Liver (tissue), 9 donors: ENCODE data around the gene WDR1. TPM values are rescaled to one million over a fixed set of nuclear protein-coding genes. Genes with fewer than 3 reads are reported as not detected.

Experiments used
- DNase-seq: peaks from one replicate; pipeline ENCODE4 v3.0.0-alpha.2; 2017; ENCODE audit warnings: low spot score
- H3K27ac ChIP-seq, 2 donors: one replicate each; pipeline ENCODE4 v1.7.0; 2013; ENCODE audit warnings: inconsistent platforms in 2 of 2, low read length in 2 of 2, control low read depth in 1 of 2, low read depth in 1 of 2, mild to moderate bottlenecking in 1 of 2
- H3K27me3 ChIP-seq, 4 donors: one replicate each; pipeline versions ENCODE4 v1.6.1 to v1.7.0; 2013; ENCODE audit warnings: low read length in 3 of 4, inconsistent platforms in 1 of 4, mild to moderate bottlenecking in 1 of 4, moderate library complexity in 1 of 4; ENCODE audit not compliant: control insufficient read depth in 4 of 4, insufficient read depth in 4 of 4
- H3K36me3 ChIP-seq, 4 donors: one replicate each; pipeline versions ENCODE4 v1.6.1 to v1.7.0; 2013; ENCODE audit warnings: low read length in 3 of 4, mild to moderate bottlenecking in 3 of 4, low read depth in 1 of 4, moderate library complexity in 1 of 4; ENCODE audit not compliant: control insufficient read depth in 4 of 4, insufficient read depth in 3 of 4
- H3K4me1 ChIP-seq, 4 donors: one replicate each; pipeline versions ENCODE4 v1.6.1 to v1.7.0; 2013; ENCODE audit warnings: low read length in 3 of 4, mild to moderate bottlenecking in 3 of 4, moderate library complexity in 1 of 4; ENCODE audit not compliant: control insufficient read depth in 4 of 4, insufficient read depth in 4 of 4
- H3K4me3 ChIP-seq, 3 donors: one replicate each; pipeline versions ENCODE4 v1.6.1 to v1.7.0; 2013; ENCODE audit warnings: low read length in 3 of 3, control low read depth in 1 of 3, low read depth in 1 of 3, mild to moderate bottlenecking in 1 of 3
- H3K9ac ChIP-seq, 2 donors: one replicate each; pipeline ENCODE4 v1.7.0; 2013; ENCODE audit warnings: low read length in 2 of 2, mild to moderate bottlenecking in 2 of 2, moderate library complexity in 2 of 2, control low read depth in 1 of 2, low read depth in 1 of 2
- H3K9me3 ChIP-seq, 4 donors: one replicate each; pipeline versions ENCODE4 v1.6.1 to v1.7.0; 2013; ENCODE audit warnings: low read length in 3 of 4; ENCODE audit not compliant: control insufficient read depth in 4 of 4
- ATF3 ChIP-seq: IDR thresholded peaks from 2 replicates; pipeline ENCODE4 v1.6.1; 2016; ENCODE audit warnings: antibody characterized with exemption
- FOXA1 ChIP-seq: IDR thresholded peaks from 2 replicates; pipeline ENCODE4 v1.6.1; 2016; ENCODE audit warnings: antibody characterized with exemption
- FOXA2 ChIP-seq: IDR thresholded peaks from 2 replicates; pipeline ENCODE4 v1.6.1; 2016; ENCODE audit warnings: antibody characterized with exemption
- GABPA ChIP-seq, 2 donors: IDR thresholded peaks in 1 of 2; conservative IDR thresholded peaks in 1 of 2; 2 replicates each; pipeline ENCODE4 v1.6.1; 2016; ENCODE audit warnings: antibody characterized with exemption in 2 of 2, mild to moderate bottlenecking in 1 of 2, moderate library complexity in 1 of 2
- HNF4G ChIP-seq: IDR thresholded peaks from 2 replicates; pipeline ENCODE4 v1.6.1; 2016; ENCODE audit warnings: antibody characterized with exemption
- JUND ChIP-seq, 2 donors: IDR thresholded peaks; 2 replicates each; pipeline ENCODE4 v1.6.1; 2016; ENCODE audit warnings: antibody characterized with exemption in 2 of 2
- MAX ChIP-seq: IDR thresholded peaks from 2 replicates; pipeline ENCODE4 v1.6.1; 2016; ENCODE audit warnings: antibody characterized with exemption
- NR2F2 ChIP-seq: IDR thresholded peaks from 2 replicates; pipeline ENCODE4 v1.6.1; 2016; ENCODE audit warnings: antibody characterized with exemption
- RAD21 ChIP-seq, 2 donors: IDR thresholded peaks; 2 replicates each; pipeline ENCODE4 v1.6.1; 2016; ENCODE audit warnings: antibody characterized with exemption in 2 of 2, mild to moderate bottlenecking in 2 of 2
- REST ChIP-seq: IDR thresholded peaks from 2 replicates; pipeline ENCODE4 v1.6.1; 2016; ENCODE audit warnings: antibody characterized with exemption, mild to moderate bottlenecking
- RXRA ChIP-seq, 2 donors: IDR thresholded peaks; 2 replicates each; pipeline ENCODE4 v1.6.1; 2017 to 2018; ENCODE audit warnings: antibody characterized with exemption in 2 of 2, mild to moderate bottlenecking in 1 of 2
- SP1 ChIP-seq: IDR thresholded peaks from 2 replicates; pipeline ENCODE4 v1.6.1; 2018; ENCODE audit warnings: antibody characterized with exemption, mild to moderate bottlenecking
- TAF1 ChIP-seq: conservative IDR thresholded peaks from 2 replicates; pipeline ENCODE4 v1.6.1; 2016; ENCODE audit warnings: antibody characterized with exemption, mild to moderate bottlenecking
- YY1 ChIP-seq: IDR thresholded peaks from 2 replicates; pipeline ENCODE4 v1.6.1; 2016; ENCODE audit warnings: antibody characterized with exemption, mild to moderate bottlenecking
- ZBTB33 ChIP-seq: IDR thresholded peaks from 2 replicates; pipeline ENCODE4 v1.6.1; 2016; ENCODE audit warnings: antibody characterized with exemption
- WGBS: extraction: QIAGEN DNeasy Blood & Tissue Kit; methylation state at CpG from one replicate; pipeline ENCODE4 v1.1.7; 2013; 5-methylcytosine and 5-hydroxymethylcytosine counted together
- polyA plus RNA-seq, 2 donors: library from polyadenylated mRNA; stranded (reverse) in 1 of 2; unstranded in 1 of 2; fragments of 200-250 nt in 1 of 2; fragments of >200 nt in 1 of 2; fragmentation: Nextera tagmentation in 1 of 2; extraction: Ambion mirVana in 1 of 2; gene quantifications; one replicate each; pipeline versions ENCODE4 v1.2.1 to v1.2.3, GENCODE V29; 2013 to 2015
- total RNA-seq, 2 donors: library from RNA; depleted of rRNA; stranded (reverse); fragments of >200 nt; gene quantifications; one replicate each; pipeline ENCODE4 v1.2.3, GENCODE V29; 2014
- donor health status: healthy.
- donor health status: healthy.
- donor health status: healthy.
- donor health status: healthy.
- donor health status: healthy.

Gene WDR1
- total and polyA plus RNA-seq, 4 donors, result 31.1 to 97.4 (median 65.7) TPM

GRCh38 chr4:10108391-10108790, 8.2 kb downstream of the WDR1 start (continued):
- TF ChIP-seq ATF3 (no peak), TAF1 (no peak), YY1 (no peak)

- Histone ChIP-seq H3K27ac (peak overlapping the region in 1 of 2 donors; percentile 20), H3K27me3 (no peaks in the 10 kb centered on the region), H3K9me3 (no peaks in the 10 kb centered on the region), H3K4me1 (peaks cover 5 to 18% (median 14%) of the 10 kb centered on the region in 4 donors), H3K4me3 (no peak overlapping the region), H3K36me3 (peaks cover 0 to 25% (median 8%) of the 10 kb centered on the region in 4 donors), H3K9ac (no peak overlapping the region)
- no peak for TF ChIP-seq FOXA2
- no peak for TF ChIP-seq RAD21 (IDR thresholded peaks at IDR 0.05)
- no peak for TF ChIP-seq FOXA1
- no peak for TF ChIP-seq SP1
- TF ChIP-seq HNF4G, result no peak
- TF ChIP-seq JUND (IDR thresholded peaks at IDR 0.05), result no peak
- TF ChIP-seq ATF3, result no peak
- TF ChIP-seq ZBTB33, result no peak
- no peak for TF ChIP-seq YY1
- no peak for TF ChIP-seq NR2F2
- no peak for TF ChIP-seq MAX
- no peak for TF ChIP-seq GABPA (IDR thresholded peaks at IDR 0.05 in 1 of 2, conservative IDR thresholded peaks at IDR 0.05 in 1 of 2)
- no peak for TF ChIP-seq RXRA (IDR thresholded peaks at IDR 0.05)
- no peak for TF ChIP-seq TAF1
- no peak for TF ChIP-seq REST
- WGBS, result 87% methylated on average over 19 of the region's 19 CpGs
- DNase-seq, result no peak
Observed at GRCh38 chr4:10107111-10108091, 9.2 kb downstream of the WDR1 start.
